Activated CD4-positive, alpha-beta T cell treated with anti-CD3 and anti-CD28 coated beads for 48 hours (primary cell): ENCODE measurements around the gene RPL4.
"Not testable (repeated sequence)": the region's sequence is repeated elsewhere in the genome, so short reads cannot be mapped to it uniquely, and the experiment has no call there.

Experiments
- DNase-seq: peaks from one replicate; pipeline ENCODE4 v3.0.0-alpha.2; 2020

RPL4 gene

GRCh38 chr15:66504563-66505429 lies at the start of gene RPL4, which contains the start of gene ZWILCH:
RPL4 (minus strand) TSS chr15:66504855; CDS start chr15:66504790, 65 bp downstream.
ZWILCH (plus strand) TSS chr15:66505326; CDS start chr15:66505339, 13 bp downstream.
- peak; percentile 85 for DNase-seq

DNA sequence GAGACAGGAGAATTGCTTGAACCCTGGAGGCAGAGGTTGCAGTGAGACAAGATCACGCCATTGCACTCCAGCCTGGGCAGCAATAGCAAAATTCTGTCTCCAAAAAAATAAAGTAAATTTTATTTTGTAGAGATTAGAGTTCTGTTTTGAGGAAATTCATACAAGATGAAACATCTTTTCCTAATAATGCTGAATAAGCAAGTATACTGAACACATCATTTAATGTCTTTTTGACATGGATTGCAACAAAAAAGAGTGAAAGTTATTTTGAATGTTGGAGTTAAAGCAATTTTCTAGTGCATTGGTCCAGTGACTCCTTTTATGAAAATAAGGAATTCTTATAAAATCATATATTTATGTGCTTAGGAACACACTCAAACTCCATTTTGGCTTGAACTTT lies 40.6 kb upstream of the RPL4 start:
- DNase-seq, result no peak

DNA sequence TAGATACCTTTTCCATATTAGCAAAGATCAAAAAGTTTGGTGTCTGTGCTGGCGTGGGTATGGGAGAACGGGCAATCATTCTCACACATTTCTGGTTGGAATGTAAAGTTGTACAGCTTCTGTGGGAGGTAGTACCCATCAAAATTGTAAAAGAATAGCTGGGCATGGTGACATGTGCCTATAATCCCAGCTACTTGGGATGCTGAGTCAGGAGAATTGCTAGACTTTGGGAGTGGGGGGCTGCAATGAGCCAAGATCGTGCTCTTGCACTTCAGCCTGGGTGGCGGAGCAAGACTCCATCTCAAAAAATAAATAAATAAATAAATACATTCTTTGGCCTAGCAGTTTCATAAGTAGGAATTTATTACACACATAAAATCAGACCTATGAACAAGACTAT lies 38.2 kb upstream of the RPL4 start:
- no peak for DNase-seq

GRCh38 chr15:66535056-66535455 lies 30.4 kb upstream of the RPL4 start:
- DNase-seq, result no peak

DNA sequence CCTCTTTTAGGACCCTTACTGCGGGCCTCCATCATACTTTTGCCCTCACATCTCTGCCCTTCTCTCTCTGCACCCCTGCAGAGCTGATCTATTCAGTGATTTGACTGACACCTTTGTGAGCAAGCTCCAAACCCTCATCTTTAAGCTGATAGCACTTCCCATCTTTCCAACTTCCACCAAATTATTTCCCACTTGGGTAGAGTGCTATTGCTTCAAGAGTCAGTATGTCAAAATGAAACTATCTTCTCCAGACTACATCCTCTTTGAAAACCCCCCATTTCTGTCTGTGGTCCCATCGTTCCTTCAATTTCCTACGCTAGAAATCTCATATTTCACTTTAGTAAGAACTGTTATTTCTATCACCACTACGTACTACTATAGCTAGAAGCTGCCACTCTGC lies 20.2 kb upstream of the RPL4 start:
- no peak for DNase-seq

- no peak for DNase-seq
Measured at GRCh38 chr15:66523926-66524325, 19.3 kb upstream of the RPL4 start.

GRCh38 chr15:66515901-66516322 lies 11.3 kb upstream of the RPL4 start:
- DNase-seq, result no peak

- no peak for DNase-seq
Measured at GRCh38 chr15:66514586-66514985, 9.9 kb upstream of the RPL4 start.

GRCh38 chr15:66508293-66508883 lies 3.7 kb upstream of the RPL4 start:
- DNase-seq, result no peak

- no peak for DNase-seq
Measured at GRCh38 chr15:66505818-66506217, 1.2 kb upstream of the RPL4 start.

- no peak for DNase-seq
Measured at GRCh38 chr15:66505430-66505811, 766 bp upstream of the RPL4 start.

DNA sequence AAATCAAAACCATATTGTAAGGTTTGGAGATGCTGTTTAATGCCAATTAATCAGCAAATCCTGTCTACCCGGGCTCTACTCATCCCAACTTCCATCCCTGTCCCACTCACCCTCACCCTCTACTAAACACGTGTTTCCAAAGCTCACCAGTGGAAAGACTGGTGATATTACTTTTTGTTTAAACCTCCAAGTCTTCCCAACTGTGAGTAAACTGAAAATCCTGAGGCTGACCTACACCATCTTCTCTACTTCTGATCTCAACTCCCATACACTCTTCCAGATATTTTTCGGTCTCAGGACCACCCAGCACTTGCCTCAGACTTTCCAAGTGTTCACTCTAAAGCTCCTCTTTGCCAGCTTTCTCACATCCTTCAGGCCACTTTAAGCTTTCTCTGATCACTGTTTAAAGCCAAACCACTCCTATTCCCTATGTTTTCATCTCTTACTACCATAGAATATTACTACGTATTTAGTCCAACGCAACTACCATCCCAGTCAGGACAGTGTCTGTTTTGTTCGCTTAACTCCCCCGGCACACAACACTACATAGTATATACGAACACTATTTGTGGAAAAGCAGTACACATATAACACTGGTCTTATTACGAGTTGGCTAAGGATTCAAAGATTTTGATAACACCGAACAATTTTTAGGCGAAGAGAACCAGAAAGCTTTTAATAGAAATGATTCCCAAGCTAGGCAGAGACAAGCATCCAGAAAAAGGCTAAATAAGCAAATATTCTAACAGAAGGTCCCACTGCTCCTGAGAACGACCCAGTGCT lies 684 bp downstream of the RPL4 start:
- no peak for DNase-seq

DNA sequence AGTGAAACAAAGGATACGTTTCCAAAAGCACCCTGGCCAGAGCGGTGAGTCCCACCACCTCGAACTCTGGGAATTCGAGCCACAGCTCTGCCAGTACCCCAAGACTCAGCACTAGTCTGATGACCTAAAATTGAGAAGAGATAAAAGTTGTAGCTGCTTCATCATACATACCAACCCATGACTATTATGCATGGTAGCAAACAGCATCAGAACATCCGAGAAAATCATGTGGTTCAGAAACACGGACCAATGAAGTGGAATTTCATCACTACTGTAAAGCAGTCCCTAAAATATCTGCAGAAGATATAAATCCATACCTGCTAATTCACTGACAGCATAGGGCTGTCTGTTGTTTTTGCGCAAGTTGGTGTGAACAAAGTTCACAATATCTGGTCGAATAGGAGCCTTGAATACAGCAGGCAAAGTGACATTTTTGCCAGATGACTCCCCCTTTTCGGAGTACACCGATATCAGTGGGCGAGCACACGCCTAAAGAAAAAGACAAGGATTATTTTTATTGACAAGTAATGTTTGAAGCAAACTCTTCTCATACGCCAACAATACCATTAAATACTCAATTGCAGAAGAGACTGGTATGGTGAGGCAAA lies 1.5 kb downstream of the RPL4 start:
- not testable (repeated sequence) for DNase-seq

GRCh38 chr15:66502491-66502890 lies 2.2 kb downstream of the RPL4 start:
- DNase-seq, result no peak

- not testable (repeated sequence) for DNase-seq
Measured at GRCh38 chr15:66500346-66500745, 4.3 kb downstream of the RPL4 start.

DNA sequence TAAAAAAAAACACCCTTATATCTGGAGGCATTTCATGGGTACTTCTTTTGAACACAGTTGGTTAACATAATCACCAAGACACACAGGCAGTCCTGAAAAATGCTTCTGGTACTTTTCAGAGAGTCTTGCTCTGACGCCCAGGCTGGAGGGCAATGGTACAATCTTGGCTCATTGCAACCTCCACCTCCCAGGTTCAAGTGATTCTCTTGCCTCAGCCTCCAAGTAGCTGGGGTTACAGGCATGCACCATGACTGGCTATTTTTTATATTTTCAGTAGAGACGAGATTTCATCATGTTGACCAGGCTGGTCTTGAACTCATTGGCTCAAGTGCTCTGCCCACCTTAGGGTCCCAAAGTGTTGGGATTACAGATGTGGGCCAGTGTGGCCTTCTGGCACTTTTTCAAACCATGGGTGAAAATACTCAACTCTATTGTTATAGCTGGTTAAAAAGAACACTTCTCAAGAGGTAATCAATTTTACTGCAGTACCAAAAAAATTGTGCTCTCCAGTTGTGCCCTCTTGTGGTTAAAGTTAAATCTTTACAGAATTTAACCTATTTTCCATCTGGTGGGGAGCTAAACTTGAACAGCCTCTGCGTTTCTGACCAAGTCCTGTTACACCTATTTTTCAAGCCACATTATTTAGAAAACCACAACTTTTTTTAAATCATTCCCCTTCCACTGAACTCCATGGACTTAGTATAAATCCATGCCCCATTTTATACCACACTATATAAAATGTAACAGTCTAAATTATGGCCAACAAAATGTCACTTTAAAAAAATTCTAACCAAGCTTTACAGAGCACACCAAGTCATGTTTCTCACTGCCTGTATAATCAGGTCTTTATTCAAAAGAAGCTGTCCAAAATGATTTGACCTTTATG lies 5.9 kb downstream of the RPL4 start:
- no peak for DNase-seq

- DNase-seq, result peak; percentile 99
Measured at GRCh38 chr15:66497502-66498455, 6.9 kb downstream of the RPL4 start, which contains the start of gene SNAPC5. SNAPC5 (minus strand) TSS chr15:66497762; CDS start chr15:66497731, 31 bp downstream.

- no peak for DNase-seq
Measured at GRCh38 chr15:66496951-66497501, 7.6 kb downstream of the RPL4 start.

DNA sequence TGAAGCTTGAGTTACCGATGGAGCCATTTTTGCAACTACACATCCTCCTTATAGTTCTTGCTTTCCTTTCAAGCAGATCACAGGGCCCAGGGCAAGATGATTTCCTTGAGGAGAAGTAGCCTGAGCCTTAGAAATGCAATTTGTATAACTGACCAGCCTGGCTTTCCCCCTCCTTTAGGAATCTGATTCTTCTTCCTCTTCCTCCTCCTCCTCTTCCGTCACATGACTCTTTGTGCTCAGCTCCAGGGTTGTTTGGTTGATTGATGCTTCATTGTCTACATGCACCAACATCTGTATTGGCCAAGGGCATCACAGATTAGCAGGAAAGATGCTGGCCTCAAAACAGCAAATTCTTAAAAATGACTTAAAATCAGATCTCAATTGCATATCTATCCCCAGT lies 10.4 kb downstream of the RPL4 start:
- DNase-seq, result no peak

DNA sequence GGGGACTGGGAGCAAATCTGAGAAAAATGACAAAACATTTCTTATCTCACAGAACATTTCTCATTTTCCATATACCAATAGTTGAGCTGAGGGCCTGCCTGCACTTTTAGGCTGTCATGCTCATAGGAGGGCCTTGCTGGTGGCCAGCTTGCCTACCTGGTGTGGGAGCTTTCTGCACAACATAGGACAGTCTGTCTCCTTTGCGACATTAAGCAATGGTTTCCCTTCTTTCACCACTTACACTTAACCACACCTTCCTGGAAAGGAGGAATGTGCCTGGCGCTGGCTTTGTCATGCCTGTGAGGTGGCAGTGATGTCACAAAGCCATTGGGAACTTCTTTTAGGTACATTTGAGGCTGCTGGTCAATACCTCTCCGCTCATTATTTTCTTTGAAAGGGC lies 12.8 kb downstream of the RPL4 start:
- no peak for DNase-seq
